Measurements from ENCODE around the gene REX1BD. TPM values are rescaled to one million over a fixed set of nuclear protein-coding genes. Genes with fewer than 3 reads are reported as not detected.

The REX1BD gene
- total and polyA plus RNA-seq, 10 of the 15 experiments (the other 5 are each of a cell fraction or from before 2014, with no cell fraction given): 1.1 to 101 (median 35.0) TPM

- FAIRE-seq: no peak
- H3K4me1 ChIP-seq (ENCODE audit: control insufficient read depth, insufficient read depth, low read length): no peaks in the 10 kb centered on the region
- ChIA-PET RAD21 (ENCODE audit: unreplicated experiment) (no interaction called here), CTCF (interaction anchor here (0.6 kb wide), 1 partner anchor 53 kb away, joined by 3 read pairs; no protein-coding TSS in a partner anchor), SMC1A (ENCODE audit: uncharacterized antibody, unreplicated experiment) (no interaction called here), POLR2A (interaction anchor here (0.6 to 1.1 kb wide), 2 partner anchors 9 to 73 kb away, joined by 3 read pairs; no protein-coding TSS in a partner anchor)
- no peak for ATAC-seq
- in situ Hi-C loops (cut with MboI): no loop called here
- H3K79me2 ChIP-seq (ENCODE audit: control insufficient read depth, insufficient read depth, low read length): no peaks in the 10 kb centered on the region
- intact Hi-C loops (cut with micrococcal nuclease; ENCODE audit: unreplicated experiment): no loop called here
- H3K4me2 ChIP-seq (ENCODE audit: control insufficient read depth, insufficient read depth): no peak overlapping the region
- H3K9ac ChIP-seq (ENCODE audit: control insufficient read depth, insufficient read depth, low read length): no peak overlapping the region
- H3K36me3 ChIP-seq (ENCODE audit: control insufficient read depth in 2 of 2, insufficient read depth in 2 of 2, low read length in 1 of 2): no peaks in the 10 kb centered on the region
- BruUV-seq (replicated peaks): no TSS peak
- H3K4me3 ChIP-seq: no peak overlapping the region
- TF ChIP-seq ESRRA (IDR thresholded peaks at IDR 0.05; ENCODE audit: low read length): no peak
- no peak for TF ChIP-seq HDAC6 (IDR thresholded peaks at IDR 0.05; ENCODE audit: unreplicated experiment)
- TF ChIP-seq HSF1 (IDR thresholded peaks at IDR 0.05; ENCODE audit: low read depth, low read length): peak; percentile 98
- TF ChIP-seq EP300 (IDR thresholded peaks at IDR 0.05; ENCODE audit: borderline replicate concordance in 1 of 2, control insufficient read depth in 1 of 2, low read depth in 2 of 2, low read length in 2 of 2): peak in 1 of 2 experiments; percentile 54; a peak in 1 of 4 replicates
- TF ChIP-seq, protein P1, sequence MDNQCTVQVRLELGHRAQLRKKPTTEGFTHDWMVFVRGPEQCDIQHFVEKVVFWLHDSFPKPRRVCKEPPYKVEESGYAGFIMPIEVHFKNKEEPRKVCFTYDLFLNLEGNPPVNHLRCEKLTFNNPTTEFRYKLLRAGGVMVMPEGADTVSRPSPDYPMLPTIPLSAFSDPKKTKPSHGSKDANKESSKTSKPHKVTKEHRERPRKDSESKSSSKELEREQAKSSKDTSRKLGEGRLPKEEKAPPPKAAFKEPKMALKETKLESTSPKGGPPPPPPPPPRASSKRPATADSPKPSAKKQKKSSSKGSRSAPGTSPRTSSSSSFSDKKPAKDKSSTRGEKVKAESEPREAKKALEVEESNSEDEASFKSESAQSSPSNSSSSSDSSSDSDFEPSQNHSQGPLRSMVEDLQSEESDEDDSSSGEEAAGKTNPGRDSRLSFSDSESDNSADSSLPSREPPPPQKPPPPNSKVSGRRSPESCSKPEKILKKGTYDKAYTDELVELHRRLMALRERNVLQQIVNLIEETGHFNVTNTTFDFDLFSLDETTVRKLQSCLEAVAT (IDR thresholded peaks at IDR 0.05): no peak
- TF ChIP-seq BHLHE40 (IDR thresholded peaks at IDR 0.05; ENCODE audit: borderline replicate concordance in 1 of 2, low read depth in 2 of 2, low read length in 1 of 2): no peak
- peak; percentile 43; the same call in 1 of the 2 replicates for TF ChIP-seq BMI1 (IDR thresholded peaks at IDR 0.05; ENCODE audit: borderline replicate concordance)
- DNase-seq (ENCODE audit: low read depth, low spot score): no peak
- H3K9me3 ChIP-seq (replicated peaks; ENCODE audit: control insufficient read depth, insufficient read depth, low read length): no peaks in the 10 kb centered on the region
- no peaks in the 10 kb centered on the region for H4K20me1 ChIP-seq (ENCODE audit: control insufficient read depth, insufficient read depth)
- H3K27me3 ChIP-seq (replicated peaks in 1 of 2; ENCODE audit: control insufficient read depth in 2 of 2, insufficient read depth in 2 of 2, low read length in 1 of 2): no peaks in the 10 kb centered on the region; a peak in 1 of 4 replicates
- H2AFZ ChIP-seq (ENCODE audit: control insufficient read depth, low read depth, low read length): no peak overlapping the region
- 53% methylated on average over 15 of the region's 15 CpGs for WGBS (ENCODE audit: insufficient coverage, insufficient replicate concordance, low lambda C conversion rate, missing lambda C conversion rate)
- H3K27ac ChIP-seq (ENCODE audit: control insufficient read depth, insufficient read depth): no peak overlapping the region
These were observed 40.8 kb downstream of the REX1BD start for GRCh38 chr19:18629166-18630088.

Data from GM12878 (cell line).